ENCODE data around the gene NGEF. TPM values are rescaled to one million over a fixed set of nuclear protein-coding genes. Genes with fewer than 3 reads are reported as not detected.

NGEF gene
- total and polyA plus RNA-seq, 8 donors: 3.3 to 7.1 (median 5.4) TPM

DNA sequence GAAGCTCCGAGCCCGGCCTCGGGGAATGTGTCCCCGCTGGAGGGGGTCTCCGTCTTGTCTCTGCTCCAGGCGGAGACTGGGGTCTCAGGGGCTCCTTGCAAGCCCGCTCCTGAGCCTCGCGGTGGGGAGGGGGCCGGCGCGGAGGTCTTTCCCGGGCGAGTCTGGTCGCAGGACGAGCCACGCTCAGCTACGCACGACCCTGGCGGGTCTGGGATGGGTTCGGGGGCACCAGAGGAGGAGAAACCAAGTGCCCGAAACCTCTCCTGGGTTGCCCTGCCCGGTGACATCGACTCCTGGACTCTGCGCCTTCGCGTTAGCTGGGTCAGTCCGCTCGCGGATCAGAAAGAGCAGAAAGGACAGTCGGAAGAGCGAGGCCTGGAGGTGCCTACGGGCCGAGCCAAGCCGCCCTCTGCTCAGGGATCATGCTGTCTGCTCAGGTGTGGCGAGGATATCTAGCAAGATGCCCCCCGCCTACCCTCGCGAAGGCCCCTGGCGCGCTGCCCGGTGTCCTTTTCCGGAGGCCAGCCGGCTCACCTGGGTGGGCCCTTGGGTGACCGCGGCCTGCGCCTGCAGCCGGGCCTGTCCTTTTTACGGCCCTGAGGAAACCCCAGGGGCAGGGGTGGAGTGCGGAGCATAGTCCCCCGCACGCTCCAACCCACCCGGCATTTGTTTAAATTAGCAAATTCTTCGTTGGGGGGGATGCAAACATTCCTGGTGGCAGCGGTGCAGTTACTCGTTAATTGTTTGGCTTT, 84.3 kb downstream of the NGEF start:
- Histone ChIP-seq H3K27me3 (no peaks in the 10 kb centered on the region), H3K4me1 (no peaks in the 10 kb centered on the region), H3K27ac (no peak overlapping the region), H3K36me3 (no peaks in the 10 kb centered on the region), H3K9me3 (no peaks in the 10 kb centered on the region), H3K4me3 (peak overlapping the region in 2 of 4 donors; percentile 28 to 37)
- no peak for ATAC-seq
- DNase-seq: peak in 3 of 6 donors; percentile 38 to 62 (median 62)
- intact Hi-C loops (cut with DNase I): no loop called here
- no peak for TF ChIP-seq CTCF (IDR thresholded peaks at IDR 0.05)
- whole genome bisulfite sequencing, 2 donors: 55% methylated on average over 56 of the region's 56 CpGs
- no peak for FAIRE-seq

GRCh38 chr2:232927793-232928550, 85.1 kb downstream of the NGEF start:
- no peak overlapping the region for H3K27ac ChIP-seq
- no peak for FAIRE-seq
- WGBS, 2 donors: 2 to 7% methylated on average over 28 to 114 of the region's 114 CpGs
- intact Hi-C loops (cut with DNase I): no loop called here
- peak in 3 of 6 donors; percentile 30 to 61 (median 54) for DNase-seq
- H3K4me1 ChIP-seq: no peaks in the 10 kb centered on the region
- TF ChIP-seq CTCF (IDR thresholded peaks at IDR 0.05): no peak
- H3K36me3 ChIP-seq: no peaks in the 10 kb centered on the region
- peak in 2 of 4 donors; percentile 49 to 75 for ATAC-seq
- no peaks in the 10 kb centered on the region for H3K27me3 ChIP-seq
- H3K4me3 ChIP-seq: peak overlapping the region; percentile 11 to 46 (median 24)
- no peaks in the 10 kb centered on the region for H3K9me3 ChIP-seq

- no peaks in the 10 kb centered on the region for H3K4me1 ChIP-seq
- no peaks in the 10 kb centered on the region for H3K9me3 ChIP-seq
- intact Hi-C loops (cut with DNase I): no loop called here
- no peaks in the 10 kb centered on the region for H3K27me3 ChIP-seq
- no peaks in the 10 kb centered on the region for H3K36me3 ChIP-seq
- H3K27ac ChIP-seq: no peak overlapping the region
- peak in 1 of 4 donors; percentile 12 for ATAC-seq
- peak overlapping the region; percentile 11 to 46 (median 24) for H3K4me3 ChIP-seq
- no peak for DNase-seq
- no peak for FAIRE-seq
- TF ChIP-seq CTCF (IDR thresholded peaks at IDR 0.05): no peak
- WGBS, 2 donors: 10 to 11% methylated on average over 67 to 76 of the region's 76 CpGs
Measured at GRCh38 chr2:232927032-232927792, 85.8 kb downstream of the NGEF start.

GRCh38 chr2:232926431-232926939, 86.6 kb downstream of the NGEF start:
- Histone ChIP-seq H3K27me3 (no peaks in the 10 kb centered on the region), H3K4me1 (no peaks in the 10 kb centered on the region), H3K36me3 (no peaks in the 10 kb centered on the region), H3K9me3 (no peaks in the 10 kb centered on the region), H3K4me3 (no peak overlapping the region), H3K27ac (no peak overlapping the region)
- no peak for FAIRE-seq
- intact Hi-C loops (cut with DNase I): no loop called here
- ATAC-seq: no peak
- WGBS, 2 donors: 76 to 78% methylated on average over 13 of the region's 13 CpGs
- TF ChIP-seq CTCF (IDR thresholded peaks at IDR 0.05): no peak
- no peak for DNase-seq
